ENCODE measurements around the gene MAP2K2. TPM values are rescaled to one million over a fixed set of nuclear protein-coding genes. Genes with fewer than 3 reads are reported as not detected.

MAP2K2 gene
- total and polyA plus RNA-seq, 9 of the 15 experiments (the other 6 are each of a cell fraction or from before 2014, with no cell fraction given), result 1.0 to 151 (median 58.3) TPM

- no peak for TF ChIP-seq ZBTB26 (CRISPR knock-in tag; IDR thresholded peaks at IDR 0.05)
- TF ChIP-seq ATF2 (CRISPR knock-in tag; IDR thresholded peaks at IDR 0.05), result no peak
- TF ChIP-seq ZNF584 (CRISPR knock-in tag; IDR thresholded peaks at IDR 0.05; ENCODE audit: low read depth), result no peak
- TF ChIP-seq ZNF3 (CRISPR knock-in tag; IDR thresholded peaks at IDR 0.05), result no peak
- TF ChIP-seq ESRRA (IDR thresholded peaks at IDR 0.05; ENCODE audit: borderline replicate concordance, low read depth), result no peak
- TF ChIP-seq BRD4 (IDR thresholded peaks at IDR 0.05), result peak; percentile 54; the same call in 1 of the 2 replicates
- no peak for TF ChIP-seq ZNF583 (CRISPR knock-in tag; IDR thresholded peaks at IDR 0.05)
- no peak for TF ChIP-seq FOXA3 (CRISPR knock-in tag; conservative IDR thresholded peaks at IDR 0.05 in 1 of 2, IDR thresholded peaks at IDR 0.05 in 1 of 2)
- no peak for TF ChIP-seq BHLHE40 (IDR thresholded peaks at IDR 0.05; ENCODE audit: low read length)
- no peak for TF ChIP-seq ELF2 (CRISPR knock-in tag; IDR thresholded peaks at IDR 0.05)
- TF ChIP-seq MGA (IDR thresholded peaks at IDR 0.05), result no peak
These were observed 57.7 kb downstream of the MAP2K2 start (continued) for GRCh38 chr19:4066176-4066606.
